GM19328 (cell line): ENCODE results near the gene TRAF2.

Experiments used
- ATAC-seq: cut with Tn5 transposase; IDR thresholded peaks from one replicate; pipeline ENCODE4 v1.9.1; 2021; ENCODE audit warnings: mild to moderate bottlenecking, moderate library complexity; ENCODE audit not compliant: unreplicated experiment

The TRAF2 gene

GRCh38 chr9:136907011-136907914 is 20.9 kb downstream of the TRAF2 start:
- no peak for ATAC-seq

GRCh38 chr9:136910197-136910900 is 24.0 kb downstream of the TRAF2 start:
- ATAC-seq: no peak

- no peak for ATAC-seq
Observed at GRCh38 chr9:136910901-136911245, 24.6 kb downstream of the TRAF2 start.

GRCh38 chr9:136913701-136914438 is 27.6 kb downstream of the TRAF2 start:
- no peak for ATAC-seq

- ATAC-seq: no peak
Observed at GRCh38 chr9:136915632-136916329, 29.5 kb downstream of the TRAF2 start.

- ATAC-seq: no peak
Observed at GRCh38 chr9:136916330-136917184, 30.2 kb downstream of the TRAF2 start.

- no peak for ATAC-seq
Observed at GRCh38 chr9:136917902-136918301, 31.6 kb downstream of the TRAF2 start.

- ATAC-seq: no peak
Observed at GRCh38 chr9:136920069-136920468, 33.8 kb downstream of the TRAF2 start.

GRCh38 chr9:136920734-136921231 is 34.5 kb downstream of the TRAF2 start:
- no peak for ATAC-seq

- ATAC-seq: no peak
Observed at GRCh38 chr9:136921307-136921706, 35.0 kb downstream of the TRAF2 start.

- ATAC-seq: no peak
Observed at GRCh38 chr9:136921718-136922117, 35.4 kb downstream of the TRAF2 start.

- no peak for ATAC-seq
Observed at GRCh38 chr9:136922540-136922939, 36.2 kb downstream of the TRAF2 start.

GRCh38 chr9:136923881-136924280 is 37.6 kb downstream of the TRAF2 start:
- ATAC-seq: no peak

- ATAC-seq: no peak
Observed at GRCh38 chr9:136925414-136926153, 39.3 kb downstream of the TRAF2 start.

- no peak for ATAC-seq
Observed at GRCh38 chr9:136926154-136926704, 39.9 kb downstream of the TRAF2 start.

GRCh38 chr9:136926749-136927148 is 40.4 kb downstream of the TRAF2 start:
- ATAC-seq: no peak

- no peak for ATAC-seq
Observed at GRCh38 chr9:136927343-136928271, 41.3 kb downstream of the TRAF2 start.

GRCh38 chr9:136928591-136928990 is 42.3 kb downstream of the TRAF2 start:
- no peak for ATAC-seq
